Suprapubic skin (tissue), 4 donors: ENCODE measurements around the gene ECM1. TPM values are rescaled to one million over a fixed set of nuclear protein-coding genes. Genes with fewer than 3 reads are reported as not detected.

Source experiments
- DNase-seq, 2 donors: peaks; one replicate each; pipeline ENCODE4 v3.0.0-alpha.2; 2019; ENCODE audit warnings: low spot score in 2 of 2
- H3K27ac ChIP-seq: fragments of 200-600 bp; sonication (generic); one replicate; pipeline ENCODE4 v1.5.1; 2019
- H3K27me3 ChIP-seq: fragments of 200-600 bp; sonication (generic); one replicate; pipeline ENCODE4 v1.5.1; 2019
- H3K36me3 ChIP-seq: fragments of 200-600 bp; sonication (generic); one replicate; pipeline ENCODE4 v1.5.1; 2019
- H3K4me1 ChIP-seq: fragments of 200-600 bp; sonication (generic); one replicate; pipeline ENCODE4 v1.5.1; 2019
- H3K4me3 ChIP-seq: fragments of 200-600 bp; sonication (generic); one replicate; pipeline ENCODE4 v1.5.1; 2019; ENCODE audit warnings: mild to moderate bottlenecking
- H3K9me3 ChIP-seq: fragments of 200-600 bp; sonication (generic); one replicate; pipeline ENCODE4 v1.5.1; 2019
- CTCF ChIP-seq, 2 donors: fragments of 200-600 bp in 1 of 2; fragments of 450-650 bp in 1 of 2; sonication (generic) in 1 of 2; IDR thresholded peaks; one replicate each; pipeline ENCODE4 v1.5.1; 2016 to 2019; ENCODE audit warnings: antibody characterized with exemption in 2 of 2, mild to moderate bottlenecking in 1 of 2, moderate library complexity in 1 of 2
- EP300 ChIP-seq: sonication (generic); formaldehyde crosslinking; IDR thresholded peaks from one replicate; pipeline ENCODE4 v1.6.1; 2017; ENCODE audit warnings: antibody characterized with exemption
- POLR2A ChIP-seq, 2 donors: fragments of 450-650 bp; IDR thresholded peaks; one replicate each; pipeline ENCODE4 v1.6.1; 2017; ENCODE audit warnings: antibody characterized with exemption in 2 of 2, mild to moderate bottlenecking in 2 of 2, moderate library complexity in 2 of 2
- POLR2AphosphoS5 ChIP-seq, 3 donors: sonication (generic); formaldehyde crosslinking; IDR thresholded peaks; one replicate each; pipeline ENCODE4 v1.6.1; 2017; ENCODE audit warnings: antibody characterized with exemption in 3 of 3
- WGBS: methylation state at CpG from one replicate; pipeline ENCODE4 v1.1.5; 2018; 5-methylcytosine and 5-hydroxymethylcytosine counted together
- total RNA-seq, 4 donors: library from RNA; depleted of rRNA; stranded (reverse); fragments of >200 nt; gene quantifications; one replicate each; pipeline ENCODE4 v1.1.0, GENCODE V29; 2016

ECM1 gene
- total RNA-seq, 4 donors from 2014 or later: 20.8 to 60.7 (median 44.1) TPM

GRCh38 chr1:150511551-150511950, 3.6 kb downstream of the ECM1 start:
- no peak for DNase-seq
- Histone ChIP-seq H3K4me3 (no peak overlapping the region), H3K27ac (no peak overlapping the region), H3K9me3 (no peaks in the 10 kb centered on the region), H3K4me1 (peaks cover 58% of the 10 kb centered on the region), H3K36me3 (peaks cover 20% of the 10 kb centered on the region), H3K27me3 (no peaks in the 10 kb centered on the region)
- whole genome bisulfite sequencing: 92% methylated on average over 11 of the region's 12 CpGs
- TF ChIP-seq EP300 (no peak), POLR2A (IDR thresholded peaks at IDR 0.05) (no peak), CTCF (IDR thresholded peaks at IDR 0.05) (no peak), POLR2AphosphoS5 (IDR thresholded peaks at IDR 0.05) (no peak)

GRCh38 chr1:150511985-150512660, 4.2 kb downstream of the ECM1 start:
- Histone ChIP-seq H3K36me3 (peaks cover 14% of the 10 kb centered on the region), H3K27me3 (no peaks in the 10 kb centered on the region), H3K4me1 (peaks cover 60% of the 10 kb centered on the region), H3K9me3 (no peaks in the 10 kb centered on the region), H3K27ac (no peak overlapping the region), H3K4me3 (no peak overlapping the region)
- 95% methylated on average over 17 of the region's 17 CpGs for WGBS
- TF ChIP-seq POLR2AphosphoS5 (IDR thresholded peaks at IDR 0.05) (no peak), POLR2A (IDR thresholded peaks at IDR 0.05) (no peak), CTCF (IDR thresholded peaks at IDR 0.05) (no peak), EP300 (no peak)
- no peak for DNase-seq

GRCh38 chr1:150512846-150513245, 4.9 kb downstream of the ECM1 start:
- H3K36me3 ChIP-seq: peaks cover 14% of the 10 kb centered on the region
- peaks cover 55% of the 10 kb centered on the region for H3K4me1 ChIP-seq
- 60% methylated on average over 2 of the region's 2 CpGs for WGBS
- H3K4me3 ChIP-seq: no peak overlapping the region
- H3K27me3 ChIP-seq: no peaks in the 10 kb centered on the region
- no peak for DNase-seq
- no peak overlapping the region for H3K27ac ChIP-seq
- TF ChIP-seq EP300 (no peak), POLR2A (IDR thresholded peaks at IDR 0.05) (no peak), POLR2AphosphoS5 (IDR thresholded peaks at IDR 0.05) (no peak)
- no peaks in the 10 kb centered on the region for H3K9me3 ChIP-seq

- Histone ChIP-seq H3K27ac (no peak overlapping the region), H3K36me3 (peaks cover 14% of the 10 kb centered on the region), H3K9me3 (no peaks in the 10 kb centered on the region), H3K4me1 (peaks cover 50% of the 10 kb centered on the region), H3K27me3 (no peaks in the 10 kb centered on the region), H3K4me3 (no peak overlapping the region)
- DNase-seq: no peak
- 60% methylated on average over 7 of the region's 7 CpGs for WGBS
- TF ChIP-seq POLR2A (IDR thresholded peaks at IDR 0.05) (no peak), EP300 (no peak), POLR2AphosphoS5 (IDR thresholded peaks at IDR 0.05) (no peak), CTCF (IDR thresholded peaks at IDR 0.05) (no peak)
These were observed 5.5 kb downstream of the ECM1 start for GRCh38 chr1:150513351-150513791.

GRCh38 chr1:150514260-150514659, 6.4 kb downstream of the ECM1 start:
- Histone ChIP-seq H3K27ac (no peak overlapping the region), H3K9me3 (no peaks in the 10 kb centered on the region), H3K4me3 (no peak overlapping the region), H3K36me3 (peaks cover 14% of the 10 kb centered on the region), H3K4me1 (peaks cover 41% of the 10 kb centered on the region), H3K27me3 (no peaks in the 10 kb centered on the region)
- TF ChIP-seq CTCF (IDR thresholded peaks at IDR 0.05): no peak
- no peak for TF ChIP-seq POLR2A (IDR thresholded peaks at IDR 0.05)
- TF ChIP-seq POLR2AphosphoS5 (IDR thresholded peaks at IDR 0.05): no peak
- no peak for TF ChIP-seq EP300
- no peak for DNase-seq
- 94% methylated on average over 9 of the region's 9 CpGs for WGBS
